Urothelium cell line (cell line): Measurements from ENCODE around the gene PEF1.

Source experiments
- DNase-seq: peaks from one replicate; pipeline ENCODE4 v3.0.0; 2011; ENCODE audit warnings: low spot score, mixed read lengths
- FAIRE-seq: peaks from 2 replicates; lab custom pipeline; 2011; peaks lifted over from hg19 to GRCh38; lab: Jason Lieb, UNC

The PEF1 gene

GRCh38 chr1:31655756-31656155, 11.1 kb upstream of the PEF1 start:
- FAIRE-seq: no peak

GRCh38 chr1:31655104-31655503, 10.4 kb upstream of the PEF1 start:
- DNase-seq (no peak), FAIRE-seq (no peak)

More at GRCh38 chr1:31655756-31656155, 11.1 kb upstream of the PEF1 start:
- DNase-seq: no peak

GRCh38 chr1:31654474-31654776, 9.7 kb upstream of the PEF1 start:
- FAIRE-seq (no peak), DNase-seq (no peak)

GRCh38 chr1:31653717-31654473, 9.2 kb upstream of the PEF1 start:
- FAIRE-seq (no peak), DNase-seq (no peak)

- DNase-seq (no peak), FAIRE-seq (no peak)
Measured at GRCh38 chr1:31652891-31653499, 8.3 kb upstream of the PEF1 start.

GRCh38 chr1:31651766-31652165, 7.1 kb upstream of the PEF1 start:
- DNase-seq (no peak), FAIRE-seq (no peak)

GRCh38 chr1:31651089-31651420, 6.4 kb upstream of the PEF1 start:
- DNase-seq (no peak), FAIRE-seq (no peak)

GRCh38 chr1:31650161-31651088, 5.7 kb upstream of the PEF1 start:
- FAIRE-seq (no peak), DNase-seq (no peak)

GRCh38 chr1:31648641-31649357, 4.1 kb upstream of the PEF1 start:
- DNase-seq (no peak), FAIRE-seq (no peak)

- no peak for FAIRE-seq
- DNase-seq: no peak
Measured at GRCh38 chr1:31648190-31648589, 3.5 kb upstream of the PEF1 start.

GRCh38 chr1:31647106-31647505, 2.4 kb upstream of the PEF1 start:
- no peak for FAIRE-seq
- no peak for DNase-seq

GRCh38 chr1:31646259-31646960, 1.7 kb upstream of the PEF1 start:
- no peak for DNase-seq
- no peak for FAIRE-seq

GRCh38 chr1:31645274-31645568, 545 bp upstream of the PEF1 start:
- DNase-seq (no peak), FAIRE-seq (no peak)

- DNase-seq (no peak), FAIRE-seq (no peak)
Measured at GRCh38 chr1:31643976-31644559, 608 bp downstream of the PEF1 start.

- DNase-seq (no peak), FAIRE-seq (no peak)
Measured at GRCh38 chr1:31642897-31643296, 1.8 kb downstream of the PEF1 start.

- no peak for FAIRE-seq
- DNase-seq: no peak
Measured at GRCh38 chr1:31642366-31642765, 2.3 kb downstream of the PEF1 start.

- FAIRE-seq (no peak), DNase-seq (no peak)
Measured at GRCh38 chr1:31640964-31641363, 3.7 kb downstream of the PEF1 start.

- no peak for DNase-seq
- FAIRE-seq: no peak
Measured at GRCh38 chr1:31640179-31640578, 4.5 kb downstream of the PEF1 start.

GRCh38 chr1:31639543-31639942, 5.1 kb downstream of the PEF1 start:
- no peak for FAIRE-seq
- no peak for DNase-seq

- no peak for DNase-seq
- no peak for FAIRE-seq
Measured at GRCh38 chr1:31637915-31638673, 6.6 kb downstream of the PEF1 start.
